Measurements from ENCODE around the gene MAP6.

DNA sequence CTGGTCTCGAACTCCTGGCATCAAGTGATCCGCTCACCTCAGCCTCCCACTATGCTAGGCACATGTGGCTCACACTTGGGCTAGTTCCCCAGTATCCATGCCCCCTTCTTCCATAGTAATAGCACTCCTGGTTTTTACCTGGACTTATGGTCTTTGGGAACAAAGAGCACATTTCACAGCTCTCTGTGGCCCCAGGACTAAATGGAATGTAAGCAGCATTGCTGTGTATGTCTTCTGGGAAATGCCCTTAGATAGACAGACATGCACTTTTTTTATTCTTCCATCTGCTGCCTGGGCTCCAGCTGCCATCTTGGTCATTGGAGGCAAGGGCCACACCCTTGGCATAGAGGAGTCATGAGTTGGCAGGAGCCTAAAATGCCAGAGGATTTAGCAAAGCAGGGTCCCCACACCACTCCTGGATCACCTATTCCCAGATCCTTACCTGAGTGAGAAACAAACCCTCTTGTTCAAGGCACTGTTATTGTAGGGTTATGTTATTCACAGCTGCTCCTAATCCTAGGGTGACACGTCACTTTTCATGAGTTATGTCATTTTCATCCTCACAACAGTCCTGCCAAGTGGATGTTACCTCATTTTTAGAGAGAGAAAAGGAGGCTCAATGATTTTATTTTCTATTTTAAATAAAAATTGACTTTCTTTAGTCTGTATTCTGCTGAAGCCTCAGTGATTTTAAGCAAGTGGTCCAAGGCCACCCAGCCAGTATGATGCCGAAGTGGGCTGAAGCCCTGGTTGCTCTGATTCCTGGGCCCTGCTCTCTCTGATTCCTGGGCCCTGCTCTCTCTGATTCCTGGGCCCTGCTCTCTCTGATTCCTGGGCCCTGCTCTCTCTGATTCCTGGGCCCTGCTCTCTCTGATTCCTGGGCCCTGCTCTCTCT is 127.4 kb downstream of the MAP6 start:
- TF ChIP-seq, protein P1, sequence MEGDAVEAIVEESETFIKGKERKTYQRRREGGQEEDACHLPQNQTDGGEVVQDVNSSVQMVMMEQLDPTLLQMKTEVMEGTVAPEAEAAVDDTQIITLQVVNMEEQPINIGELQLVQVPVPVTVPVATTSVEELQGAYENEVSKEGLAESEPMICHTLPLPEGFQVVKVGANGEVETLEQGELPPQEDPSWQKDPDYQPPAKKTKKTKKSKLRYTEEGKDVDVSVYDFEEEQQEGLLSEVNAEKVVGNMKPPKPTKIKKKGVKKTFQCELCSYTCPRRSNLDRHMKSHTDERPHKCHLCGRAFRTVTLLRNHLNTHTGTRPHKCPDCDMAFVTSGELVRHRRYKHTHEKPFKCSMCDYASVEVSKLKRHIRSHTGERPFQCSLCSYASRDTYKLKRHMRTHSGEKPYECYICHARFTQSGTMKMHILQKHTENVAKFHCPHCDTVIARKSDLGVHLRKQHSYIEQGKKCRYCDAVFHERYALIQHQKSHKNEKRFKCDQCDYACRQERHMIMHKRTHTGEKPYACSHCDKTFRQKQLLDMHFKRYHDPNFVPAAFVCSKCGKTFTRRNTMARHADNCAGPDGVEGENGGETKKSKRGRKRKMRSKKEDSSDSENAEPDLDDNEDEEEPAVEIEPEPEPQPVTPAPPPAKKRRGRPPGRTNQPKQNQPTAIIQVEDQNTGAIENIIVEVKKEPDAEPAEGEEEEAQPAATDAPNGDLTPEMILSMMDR (IDR thresholded peaks at IDR 0.05): no peak
- no peak for TF ChIP-seq POLR2A (IDR thresholded peaks at IDR 0.05)

Data from Peyer's patch (tissue), 4 donors.